ENCODE results near the gene DSG1.

GRCh38 chr18:31278609-31279071 is 39.3 kb upstream of the DSG1 start:
- no peak for TF ChIP-seq JUND (IDR thresholded peaks at IDR 0.05; ENCODE audit: low read length)
- TF ChIP-seq, protein P1, sequence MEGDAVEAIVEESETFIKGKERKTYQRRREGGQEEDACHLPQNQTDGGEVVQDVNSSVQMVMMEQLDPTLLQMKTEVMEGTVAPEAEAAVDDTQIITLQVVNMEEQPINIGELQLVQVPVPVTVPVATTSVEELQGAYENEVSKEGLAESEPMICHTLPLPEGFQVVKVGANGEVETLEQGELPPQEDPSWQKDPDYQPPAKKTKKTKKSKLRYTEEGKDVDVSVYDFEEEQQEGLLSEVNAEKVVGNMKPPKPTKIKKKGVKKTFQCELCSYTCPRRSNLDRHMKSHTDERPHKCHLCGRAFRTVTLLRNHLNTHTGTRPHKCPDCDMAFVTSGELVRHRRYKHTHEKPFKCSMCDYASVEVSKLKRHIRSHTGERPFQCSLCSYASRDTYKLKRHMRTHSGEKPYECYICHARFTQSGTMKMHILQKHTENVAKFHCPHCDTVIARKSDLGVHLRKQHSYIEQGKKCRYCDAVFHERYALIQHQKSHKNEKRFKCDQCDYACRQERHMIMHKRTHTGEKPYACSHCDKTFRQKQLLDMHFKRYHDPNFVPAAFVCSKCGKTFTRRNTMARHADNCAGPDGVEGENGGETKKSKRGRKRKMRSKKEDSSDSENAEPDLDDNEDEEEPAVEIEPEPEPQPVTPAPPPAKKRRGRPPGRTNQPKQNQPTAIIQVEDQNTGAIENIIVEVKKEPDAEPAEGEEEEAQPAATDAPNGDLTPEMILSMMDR (IDR thresholded peaks at IDR 0.05; ENCODE audit: control extremely low read depth in 1 of 3, insufficient read depth in 1 of 3, low read depth in 1 of 3, low read length in 3 of 3) = no peak
- TF ChIP-seq ZNF274 (IDR thresholded peaks at IDR 0.05; ENCODE audit: borderline replicate concordance, extremely low read depth, low read length) = no peak
